HG03025 (cell line): ENCODE measurements around the gene HEATR5A.
"Not testable (repeated sequence)": the region's sequence is repeated elsewhere in the genome, so short reads cannot be mapped to it uniquely, and the experiment has no call there.

Experiments used
- ATAC-seq: cut with Tn5 transposase; IDR thresholded peaks from one replicate; pipeline ENCODE4 v1.9.1; 2021; ENCODE audit warnings: mild to moderate bottlenecking, moderate library complexity; ENCODE audit not compliant: unreplicated experiment, low FRiP score

The HEATR5A gene

DNA sequence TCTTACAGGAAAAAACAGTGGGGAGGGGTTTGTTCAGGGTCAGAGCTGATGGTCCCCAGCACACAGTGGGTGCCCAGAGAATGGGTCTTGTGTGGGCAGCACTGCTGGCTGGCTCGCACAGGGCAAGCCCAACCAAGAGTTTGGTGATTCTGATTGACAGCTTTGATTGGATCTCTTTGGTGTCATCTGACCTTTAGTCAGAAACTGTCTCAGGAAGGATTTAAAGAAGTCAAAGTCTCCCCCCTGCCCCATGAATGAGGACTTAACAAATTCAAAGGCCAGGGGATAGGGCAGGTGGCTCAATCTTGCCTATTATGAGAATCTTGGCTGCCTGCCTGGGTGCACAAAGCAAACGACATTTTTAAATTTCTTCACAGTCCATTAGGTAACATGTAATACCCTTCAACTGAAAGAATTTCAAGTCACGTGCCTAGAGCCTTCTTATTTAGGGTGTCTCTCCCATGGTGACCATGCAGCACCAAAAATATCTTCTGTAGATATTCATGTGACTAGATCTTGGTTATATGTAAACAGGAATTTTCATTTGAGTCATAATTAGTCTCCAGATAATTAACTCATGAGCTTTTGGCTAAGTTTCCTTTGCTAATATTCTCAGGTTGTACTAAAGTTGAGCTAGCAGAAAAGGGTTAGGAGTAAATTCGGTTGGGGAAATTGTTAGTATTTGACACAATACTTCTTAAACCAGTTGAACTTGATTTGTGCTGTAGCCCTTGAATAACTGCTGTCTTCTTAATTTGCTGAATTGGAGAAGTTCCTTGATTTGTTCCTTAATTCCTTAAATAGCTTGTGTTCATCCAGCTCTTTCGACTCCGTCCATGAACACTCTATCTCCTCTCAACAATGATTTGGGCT, 158.3 kb downstream of the HEATR5A start:
- ATAC-seq: no peak

DNA sequence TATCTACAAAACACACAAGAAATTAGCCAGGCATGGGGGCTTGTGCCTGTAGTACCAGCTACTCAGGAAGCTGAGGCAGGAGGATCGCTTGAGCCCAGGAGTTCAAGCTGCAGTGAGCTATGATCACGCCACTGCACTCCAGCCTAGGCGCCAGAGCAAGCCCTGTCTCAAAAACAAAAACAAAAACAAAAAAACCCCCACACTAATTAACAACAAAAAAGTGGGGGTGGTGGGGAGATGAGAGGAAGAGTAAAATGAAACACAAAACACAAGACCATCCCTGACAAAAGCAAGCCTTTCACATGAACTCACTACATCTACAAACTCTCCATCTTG, 158.9 kb downstream of the HEATR5A start:
- no peak for ATAC-seq

DNA sequence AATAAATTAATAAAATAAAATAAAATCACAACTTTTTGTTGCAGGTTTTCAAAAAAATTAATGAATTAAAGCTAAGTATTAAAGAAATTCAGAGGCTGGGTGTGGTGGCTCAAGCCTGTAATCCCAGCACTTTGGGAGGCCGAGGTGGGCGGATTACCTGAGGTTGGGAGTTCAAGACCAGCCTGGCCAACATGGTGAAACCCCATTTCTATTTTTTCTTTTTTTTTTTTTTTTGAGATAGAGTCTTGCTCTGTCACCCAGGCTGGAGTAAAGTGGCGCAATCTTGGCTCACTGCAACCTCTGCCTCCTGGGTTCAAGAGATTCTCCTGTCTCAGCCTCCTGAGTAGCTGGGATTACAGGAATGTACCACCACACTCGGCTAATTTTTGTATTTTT, 161.3 kb downstream of the HEATR5A start:
- ATAC-seq: not testable (repeated sequence)

DNA sequence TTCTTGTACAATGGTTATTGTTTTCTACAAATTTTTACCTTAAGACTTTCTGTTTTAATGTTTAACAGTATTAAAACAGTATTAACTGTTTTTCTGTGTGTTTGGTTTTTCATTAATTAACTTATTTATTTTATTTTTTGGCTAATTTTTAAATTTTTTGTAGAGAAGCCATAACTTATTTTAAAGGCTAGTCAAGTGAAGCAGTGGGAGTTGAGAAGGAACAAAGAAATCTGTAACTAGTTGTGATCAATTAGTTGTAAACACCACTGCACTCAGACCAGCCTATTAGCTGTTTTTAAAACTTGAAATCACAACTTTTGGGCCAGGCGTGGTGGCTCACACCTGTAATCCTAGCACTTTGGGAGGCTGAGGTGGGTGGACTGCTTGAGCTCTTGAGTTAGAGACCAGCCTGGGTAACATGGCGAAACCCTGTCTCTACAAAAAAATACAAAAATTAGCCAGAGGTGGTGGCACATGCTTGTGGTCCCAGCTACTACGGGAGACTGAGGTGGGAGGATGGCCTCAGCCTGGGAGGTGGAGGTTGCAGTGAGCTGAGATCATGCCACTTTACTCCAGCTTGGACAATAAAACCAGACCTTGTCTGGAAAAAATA, 161.8 kb downstream of the HEATR5A start:
- ATAC-seq: no peak

DNA sequence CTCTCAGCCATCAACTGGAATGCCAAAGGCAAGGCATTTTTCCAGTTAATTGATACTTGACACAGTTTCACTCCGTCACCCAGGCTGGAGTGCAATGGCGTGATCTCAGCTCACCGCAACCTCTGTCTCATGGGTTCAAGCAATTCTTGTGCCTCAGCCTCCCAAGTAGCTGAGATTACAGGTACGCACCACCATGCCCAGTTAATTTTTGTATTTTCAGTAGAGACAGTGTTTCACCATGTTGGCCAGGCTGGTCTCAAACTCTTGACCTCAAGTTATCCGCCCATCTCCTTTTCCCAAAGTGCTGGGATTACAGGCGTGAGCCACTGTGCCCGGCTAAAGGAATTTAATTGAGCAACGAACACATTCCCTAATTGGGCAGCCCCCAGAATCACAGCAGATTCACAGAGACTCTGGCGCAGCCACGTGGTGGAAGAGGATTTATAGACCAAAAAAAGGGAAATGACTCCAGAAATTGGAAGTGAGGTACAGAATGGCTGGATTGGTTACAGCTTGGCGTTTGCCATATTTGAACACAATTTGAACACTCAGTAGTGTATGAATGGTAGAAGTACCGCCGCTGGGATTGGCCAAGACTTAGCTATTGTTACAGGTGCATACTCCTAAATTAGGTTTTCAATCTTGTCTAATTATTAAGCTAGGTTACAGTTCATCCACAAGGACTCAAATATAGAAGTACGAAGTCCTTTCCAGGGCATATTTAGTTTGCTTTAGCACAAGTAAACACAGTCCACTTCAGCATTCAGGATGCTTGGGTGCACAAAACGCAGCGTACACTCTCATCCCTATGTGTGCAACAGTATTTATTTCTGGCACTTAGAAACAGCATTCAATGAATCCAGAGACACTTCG, 162.6 kb downstream of the HEATR5A start:
- not testable (repeated sequence) for ATAC-seq

DNA sequence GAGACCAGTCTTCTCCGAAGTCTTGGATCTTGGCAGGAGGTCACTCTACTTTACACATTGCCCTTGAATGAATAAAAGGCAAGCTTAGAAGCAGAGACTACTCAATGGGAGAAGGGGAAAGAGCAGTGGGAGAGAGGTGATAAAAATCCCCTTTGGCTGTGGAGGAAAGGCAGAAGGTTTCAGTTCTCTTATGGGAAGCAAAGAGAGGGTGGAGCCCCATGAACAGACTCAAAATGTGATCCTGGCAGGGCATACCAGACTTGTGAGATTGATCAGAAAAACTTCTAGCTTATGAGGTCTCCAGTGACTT, 163.2 kb downstream of the HEATR5A start:
- no peak for ATAC-seq

DNA sequence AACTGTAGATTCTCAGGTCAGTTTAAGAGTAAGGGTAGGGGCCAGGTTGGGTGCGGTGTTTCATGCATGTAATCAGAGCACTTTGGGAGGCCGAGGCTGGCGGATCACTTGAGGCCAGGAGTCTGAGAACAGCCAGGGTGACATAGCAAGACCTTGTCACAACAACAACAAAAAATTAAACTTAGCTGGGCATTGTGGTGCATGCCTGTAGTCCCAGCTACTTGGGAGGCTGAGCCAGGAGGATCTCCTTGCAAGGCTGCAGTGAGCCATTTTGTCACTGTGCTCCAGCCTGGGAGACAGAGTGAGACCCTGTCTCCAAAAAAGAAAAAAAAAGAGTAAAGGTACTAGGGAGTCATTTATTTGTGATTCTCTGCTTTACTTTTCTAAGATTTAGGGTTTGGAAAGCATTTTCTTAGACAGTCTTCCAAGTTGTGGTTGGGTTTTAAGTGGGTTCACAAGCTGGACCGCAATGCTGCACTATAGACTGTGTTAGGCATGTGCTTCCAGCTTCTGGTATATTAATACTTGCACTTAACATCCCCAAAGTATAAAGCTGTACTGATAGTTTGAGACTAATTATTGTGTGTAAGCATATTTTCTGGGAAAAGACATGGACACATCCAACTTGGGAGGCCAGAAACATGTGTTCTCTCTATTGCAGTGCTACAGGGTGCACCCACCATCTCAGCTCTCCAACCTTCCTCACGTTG, 163.7 kb downstream of the HEATR5A start:
- no peak for ATAC-seq

DNA sequence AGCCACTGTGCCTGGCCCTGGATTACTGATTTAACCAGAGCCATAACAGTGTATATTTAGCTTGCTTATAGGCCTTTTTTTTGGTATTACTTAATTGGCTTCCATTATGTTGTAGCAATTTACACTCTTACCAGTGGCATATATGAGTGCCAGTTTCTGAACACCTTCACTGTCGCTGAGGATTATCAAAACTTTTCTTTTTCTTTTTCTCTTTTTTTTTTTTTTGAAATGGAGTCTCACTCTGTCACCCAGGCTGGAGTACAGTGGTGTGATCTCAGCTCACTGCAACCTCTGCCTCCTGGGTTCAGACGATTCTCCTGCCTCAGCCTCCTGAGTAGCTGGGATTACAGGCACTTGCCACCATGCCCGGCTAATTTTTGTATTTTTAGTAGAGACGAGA, 164.4 kb downstream of the HEATR5A start:
- not testable (repeated sequence) for ATAC-seq

DNA sequence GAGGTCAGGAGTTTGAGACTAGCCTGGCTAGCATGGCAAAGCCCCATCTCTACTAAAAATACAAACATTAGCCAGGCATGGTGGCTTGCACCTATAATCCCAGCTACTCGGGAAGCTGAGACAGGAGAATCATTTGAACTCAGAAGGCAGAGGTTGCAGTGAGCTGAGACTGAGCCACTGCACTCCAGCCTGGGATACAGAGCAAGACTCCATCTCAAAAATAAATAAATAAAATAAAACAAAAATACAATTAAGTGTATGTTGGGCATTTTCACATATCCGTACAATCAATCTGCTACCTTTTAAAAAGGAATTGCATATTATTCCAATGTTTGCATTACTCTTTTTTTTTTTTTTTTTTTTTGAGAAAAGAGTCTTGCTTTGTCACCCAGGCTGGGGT, 165.1 kb downstream of the HEATR5A start:
- ATAC-seq: no peak

DNA sequence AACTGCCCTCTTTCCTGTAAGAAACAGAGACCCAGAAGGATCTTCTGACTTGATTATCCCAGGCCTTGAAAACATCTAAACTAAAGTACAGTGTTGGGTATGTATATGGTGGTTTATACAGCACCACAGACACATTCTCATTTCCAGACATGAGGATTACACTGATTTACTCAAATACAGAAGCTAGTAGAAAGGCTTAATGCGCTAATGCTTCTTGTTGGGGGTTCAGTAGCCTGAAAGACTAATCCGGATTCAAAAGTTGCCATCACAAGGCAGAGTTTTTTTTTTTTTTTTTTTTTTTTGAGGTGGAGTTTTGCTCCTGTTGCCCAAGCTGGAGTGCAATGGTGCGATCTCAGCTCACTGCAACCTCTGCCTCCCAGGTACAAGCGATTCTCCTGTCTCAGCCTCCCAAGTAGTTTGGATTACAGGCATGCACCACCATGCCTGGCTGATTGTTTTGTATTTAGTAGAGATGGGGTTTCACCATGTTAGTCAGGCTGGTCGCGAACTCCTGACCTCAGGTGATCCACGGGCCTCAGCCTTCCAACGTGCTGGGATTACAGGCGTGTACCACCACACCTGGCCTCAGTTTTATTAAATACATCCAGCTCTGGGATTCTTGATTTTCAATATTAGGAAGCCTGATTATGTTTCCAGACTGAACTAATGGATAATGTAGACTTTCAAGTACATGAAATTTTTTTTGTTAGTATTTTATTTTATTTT, 166.4 kb downstream of the HEATR5A start:
- ATAC-seq: no peak

DNA sequence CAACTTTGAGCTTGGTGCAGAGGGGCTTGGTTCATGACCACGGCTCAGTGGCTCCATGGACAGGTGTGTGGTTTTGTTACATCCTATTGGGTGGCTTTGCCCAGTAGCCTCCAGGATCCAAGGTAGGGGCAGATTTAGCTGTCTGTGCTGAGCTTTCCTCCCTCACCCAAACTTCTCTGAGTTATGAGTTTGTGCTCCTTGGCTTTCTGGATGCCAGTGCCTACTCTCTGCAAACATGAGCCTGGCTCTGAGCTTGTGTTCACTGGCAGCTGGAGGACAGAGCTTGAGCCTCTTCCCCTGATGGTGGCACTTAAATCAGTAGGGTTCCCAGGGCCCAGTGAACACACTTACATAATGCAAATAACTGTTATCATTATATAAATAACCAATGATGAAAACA, 167.5 kb downstream of the HEATR5A start:
- no peak for ATAC-seq

DNA sequence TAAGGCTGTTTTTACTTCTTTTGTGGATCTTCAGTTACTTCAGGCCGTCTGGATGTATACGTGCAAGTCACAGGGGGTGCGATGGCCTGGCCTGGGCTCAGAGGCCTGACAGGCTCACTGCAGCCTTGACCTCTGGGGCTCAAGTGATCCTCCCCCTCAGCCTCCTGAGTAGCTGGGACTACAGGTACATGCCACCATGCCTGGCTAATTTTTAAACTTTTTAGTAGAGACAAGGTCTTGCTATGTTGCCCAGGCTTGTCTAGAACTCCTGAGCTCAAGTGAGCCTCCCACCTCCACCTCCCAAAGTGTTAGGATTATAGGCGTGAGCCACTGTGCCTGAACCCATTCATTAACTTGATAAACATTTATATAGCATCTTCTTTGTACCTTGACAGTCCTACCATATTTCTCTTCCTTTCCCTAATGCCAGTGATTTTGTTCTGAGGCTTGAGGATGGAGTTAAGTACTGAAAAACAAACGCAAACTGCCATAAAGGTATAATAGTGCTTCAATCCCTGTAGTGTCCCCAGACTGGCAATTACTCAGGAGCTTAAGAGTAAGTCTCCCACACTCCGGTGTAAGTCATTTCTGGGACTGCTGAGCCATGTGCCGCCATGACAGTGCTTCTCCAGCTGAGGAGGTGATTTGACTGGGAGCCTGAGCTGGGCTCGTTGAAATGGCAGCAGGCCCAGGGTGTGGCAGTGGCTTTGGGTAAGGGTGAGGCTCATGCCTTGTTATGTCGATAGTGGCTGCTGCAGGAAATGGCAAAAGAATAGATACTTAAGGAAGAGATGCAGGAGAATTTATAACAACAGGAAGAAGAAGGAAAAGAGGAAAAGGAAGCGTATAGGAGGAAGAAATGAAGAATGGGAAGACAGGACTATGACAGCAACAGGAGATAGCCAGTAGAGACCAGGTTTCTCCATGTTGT, 169.1 kb downstream of the HEATR5A start:
- no peak for ATAC-seq

DNA sequence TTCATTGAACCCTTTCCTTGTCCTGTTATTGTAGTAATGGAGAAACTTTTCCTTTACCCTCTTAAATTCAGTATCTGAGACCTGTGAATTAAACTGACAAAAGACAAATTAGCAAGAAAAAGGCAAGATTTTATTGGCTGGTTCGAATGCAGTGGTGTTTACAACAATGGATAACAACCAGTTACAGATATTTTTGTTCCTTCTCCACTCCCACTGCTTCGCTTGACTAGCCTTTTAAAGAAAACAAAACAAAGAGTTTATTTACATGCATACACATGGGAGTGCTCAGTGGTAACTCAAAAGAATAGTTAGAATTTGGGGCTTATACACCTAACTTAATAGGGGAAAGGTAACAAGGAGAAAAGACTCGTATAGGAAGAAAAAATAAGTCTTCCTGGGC, 175.7 kb downstream of the HEATR5A start:
- no peak for ATAC-seq

DNA sequence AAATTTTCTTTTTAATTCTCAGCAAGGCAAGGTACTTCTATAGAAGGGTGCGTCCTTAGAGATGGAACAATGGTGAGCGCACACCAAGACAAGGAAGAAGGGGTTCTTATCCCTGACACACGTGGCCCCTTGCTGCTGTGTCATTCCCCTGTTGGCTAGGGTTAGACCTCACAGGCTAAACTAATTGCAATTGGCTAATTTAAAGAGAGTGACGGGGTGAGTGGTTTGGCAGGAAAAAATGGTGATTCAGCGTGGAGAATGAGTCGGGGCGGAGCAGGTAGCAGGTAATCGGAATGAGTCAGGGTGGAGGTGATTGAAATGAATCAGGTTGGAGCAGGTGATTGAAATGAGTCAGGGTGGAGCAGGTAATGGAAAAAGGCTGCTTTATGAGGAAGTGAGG, 176.5 kb downstream of the HEATR5A start:
- no peak for ATAC-seq

DNA sequence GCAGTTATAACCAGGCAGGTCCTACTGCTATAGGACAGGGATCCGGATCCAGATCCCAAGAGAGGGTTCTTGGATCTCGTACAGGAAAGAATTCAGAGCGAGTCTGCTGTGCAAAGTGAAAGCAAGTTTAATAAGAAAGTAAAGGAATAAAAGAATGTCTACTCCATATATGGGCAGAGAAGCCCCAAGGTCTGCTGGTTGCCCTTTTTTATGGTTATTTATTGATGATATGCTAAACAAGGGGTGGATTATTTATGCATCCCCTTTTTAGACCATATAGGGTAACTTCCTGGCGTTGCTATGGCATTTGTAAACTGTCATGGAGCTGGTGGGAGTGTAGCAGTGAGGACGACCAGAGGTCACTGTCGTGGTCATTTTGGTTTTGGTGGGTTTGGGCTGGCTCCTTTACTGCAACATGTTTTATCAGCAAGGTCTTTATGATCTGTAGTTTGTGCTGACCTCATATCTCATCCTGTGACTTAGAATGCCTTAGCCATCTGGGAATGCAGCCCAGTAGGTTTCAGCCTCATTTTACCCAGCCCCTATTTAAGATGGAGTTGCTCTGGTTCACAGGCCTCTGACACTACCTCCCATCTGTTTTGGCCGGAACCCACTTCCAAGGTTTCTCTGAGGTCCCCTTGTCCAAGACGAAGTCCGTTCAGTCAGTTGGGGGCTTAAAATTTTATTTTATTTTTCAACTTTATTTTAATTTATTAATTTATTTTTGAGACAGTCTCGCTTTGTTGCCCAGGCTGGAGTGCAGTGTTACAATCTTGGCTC, 178.0 kb downstream of the HEATR5A start:
- ATAC-seq: not testable (repeated sequence)
